Measurements from ENCODE around the gene ATF7.

- no peak for TF ChIP-seq EZH2 (IDR thresholded peaks at IDR 0.05; ENCODE audit: insufficient read depth, poor library complexity, severe bottlenecking)
- TF ChIP-seq EZH2phosphoT487 (IDR thresholded peaks at IDR 0.05; ENCODE audit: insufficient read depth, low read depth), result no peak
Observed at GRCh38 chr12:53593707-53594106, 32.5 kb downstream of the ATF7 start.

All from GM23248 (cell line).